Activated CD4-positive, CD25-positive, alpha-beta regulatory T cell (primary cell): Measurements from ENCODE around the gene CD3G.
A peak's percentile ranks its signal among the peaks of the same experiment; 100 is the strongest.
"Not testable (repeated sequence)": the region's sequence is repeated elsewhere in the genome, so short reads cannot be mapped to it uniquely, and the experiment has no call there.

Experiments used
- DNase-seq, 4 experiments: peaks; one replicate each; lab custom pipeline; 2025; lab: John Stamatoyannopoulos, UW

The CD3G gene

DNA sequence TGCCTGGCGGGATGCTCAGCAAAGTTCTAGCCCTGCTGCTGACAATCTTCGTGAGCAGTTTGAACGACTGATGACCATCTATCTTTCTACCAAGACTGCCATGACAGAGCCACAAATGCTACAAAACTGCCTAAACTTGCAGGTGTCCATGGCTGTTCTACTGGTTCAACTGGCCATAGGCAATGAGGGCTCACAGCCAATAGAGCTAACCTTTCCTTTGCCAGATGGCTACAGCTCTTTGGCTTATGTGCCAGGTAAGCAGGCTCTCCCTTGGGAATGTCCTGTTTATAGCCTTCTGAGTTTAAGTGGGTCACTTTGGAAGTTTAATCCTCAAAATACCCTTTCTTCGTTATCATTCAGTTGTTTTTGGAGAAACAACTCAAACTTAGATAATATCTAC, 35.4 kb downstream of the CD3G start:
- no peak for DNase-seq

DNA sequence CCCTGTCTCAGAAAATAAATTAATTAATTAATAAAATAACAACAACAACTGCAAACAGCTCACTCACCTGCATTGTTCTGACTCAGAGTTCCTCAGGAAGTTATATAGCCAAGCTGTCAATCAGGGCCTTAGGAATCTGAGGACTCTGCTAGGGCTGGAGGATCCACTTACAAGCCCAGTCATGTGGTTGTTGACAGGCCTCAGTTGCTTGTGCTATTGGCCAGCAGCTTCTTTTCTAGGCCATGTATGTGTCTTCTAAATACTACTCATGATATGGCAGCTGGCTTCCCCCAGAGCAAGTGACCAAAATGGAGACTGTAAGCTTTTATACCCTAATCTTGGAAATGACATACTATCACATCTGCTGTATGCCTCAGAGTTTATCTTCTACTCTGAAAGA, 36.4 kb downstream of the CD3G start:
- DNase-seq: no peak

DNA sequence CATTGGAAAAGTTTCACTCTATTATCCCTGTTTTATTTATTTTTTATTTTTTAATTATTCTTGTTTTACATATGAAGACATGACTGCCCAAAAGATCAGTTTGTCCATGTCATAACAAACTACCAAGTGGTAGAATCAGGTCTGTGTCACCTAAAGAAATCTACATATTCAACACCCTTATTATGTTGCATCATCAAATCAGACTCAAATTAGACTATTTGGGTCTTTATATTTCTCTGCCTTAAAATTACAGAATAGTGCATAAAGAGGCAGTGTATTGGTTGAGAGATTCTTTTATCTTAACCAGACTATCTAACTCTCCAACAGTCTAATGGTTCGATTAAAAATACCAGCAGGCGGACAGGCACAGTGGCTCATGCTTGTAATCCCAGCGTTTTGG, 38.8 kb downstream of the CD3G start:
- DNase-seq: no peak

DNA sequence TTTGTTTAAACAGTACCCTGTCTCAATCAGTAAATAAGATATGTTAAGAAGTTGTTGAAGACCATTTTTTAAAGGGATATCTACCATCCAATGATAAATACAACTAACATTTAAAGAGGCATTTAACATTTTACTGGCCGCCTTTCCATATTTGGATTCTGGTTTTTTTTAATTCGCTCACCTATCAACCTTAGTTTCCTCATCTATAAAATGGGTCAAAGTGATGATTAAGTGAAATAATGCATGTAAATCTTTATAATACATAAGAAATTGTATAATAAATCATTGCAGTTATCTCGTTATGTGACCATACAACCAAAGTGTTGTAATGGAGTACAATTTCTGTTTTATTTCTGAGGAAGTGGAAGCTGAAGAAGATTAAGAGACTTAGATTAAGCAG, 39.5 kb downstream of the CD3G start:
- no peak for DNase-seq

DNA sequence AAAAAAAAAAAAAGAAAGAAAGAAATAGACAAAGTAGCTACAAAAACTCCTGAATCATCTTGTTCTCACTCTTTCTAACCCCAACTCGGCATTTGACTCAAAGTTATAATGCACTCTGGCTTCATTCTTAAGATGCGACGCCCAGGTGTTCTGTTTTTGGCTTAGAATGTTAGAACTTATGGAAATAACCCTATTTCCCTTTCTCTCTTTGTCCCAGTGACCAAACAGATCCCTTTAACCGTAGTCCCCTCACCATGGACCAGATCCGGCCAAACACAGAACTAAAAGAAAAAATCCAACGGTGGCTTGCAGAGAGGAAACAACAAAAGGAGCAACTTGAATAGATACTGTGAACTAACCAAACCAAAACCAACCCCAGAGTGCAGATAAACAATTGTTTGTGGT, 52.0 kb downstream of the CD3G start:
- no peak for DNase-seq

DNA sequence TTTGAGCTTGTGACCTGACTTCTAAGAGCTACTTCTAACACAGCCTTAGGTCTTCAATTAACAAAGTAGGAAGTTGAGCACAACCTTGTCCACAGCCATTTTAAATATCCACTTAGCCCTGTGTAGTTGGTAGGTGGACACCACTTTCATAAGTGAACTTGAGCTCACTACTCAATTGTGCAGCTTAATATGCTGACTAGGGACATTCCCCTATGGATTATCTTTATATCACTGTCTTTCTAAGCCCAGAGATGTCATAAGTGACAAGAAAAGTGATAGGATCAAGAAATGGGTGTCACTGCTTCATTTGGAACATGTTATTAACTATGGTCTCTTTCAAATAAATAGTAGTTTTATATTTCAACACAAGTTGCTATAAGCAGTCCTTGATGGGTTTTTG, 53.3 kb downstream of the CD3G start:
- no peak for DNase-seq

DNA sequence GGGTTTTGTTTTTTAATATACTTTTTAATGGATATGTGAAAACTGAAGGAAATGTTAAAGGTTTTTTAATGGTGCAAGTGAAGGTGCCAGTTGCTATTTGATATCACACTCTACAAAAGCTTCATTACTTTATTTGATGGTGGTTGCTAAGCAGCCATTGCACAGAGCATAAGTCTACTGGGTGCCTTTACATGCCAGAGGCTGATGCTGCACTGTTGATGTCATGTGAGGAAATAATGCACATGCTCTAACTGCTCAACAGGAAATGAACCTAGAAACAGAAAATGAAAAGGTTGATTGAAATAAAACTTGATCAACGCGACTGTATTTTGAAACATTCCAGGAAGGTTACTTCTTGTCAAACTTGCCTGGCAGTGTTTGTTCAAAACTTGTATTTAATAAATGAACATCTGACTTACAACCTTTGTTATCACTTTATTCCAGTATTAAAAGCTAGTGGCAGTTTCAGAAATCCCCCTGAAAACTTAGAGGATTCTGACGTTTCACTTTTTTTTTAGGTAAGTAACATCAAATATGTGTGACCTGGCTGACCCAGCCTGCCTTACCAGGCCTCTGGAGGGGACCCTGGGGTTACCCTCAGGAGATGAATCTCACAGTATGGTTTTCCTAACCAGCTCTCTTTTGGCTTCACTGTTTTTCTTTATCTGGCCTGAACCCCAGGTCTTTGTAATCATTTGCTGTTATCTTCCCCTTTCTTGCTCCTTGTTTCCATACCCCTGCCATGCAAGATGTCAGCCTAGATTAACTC, 54.8 kb downstream of the CD3G start:
- peak in 2 of 4 experiments; percentile 23 to 24 for DNase-seq

DNA sequence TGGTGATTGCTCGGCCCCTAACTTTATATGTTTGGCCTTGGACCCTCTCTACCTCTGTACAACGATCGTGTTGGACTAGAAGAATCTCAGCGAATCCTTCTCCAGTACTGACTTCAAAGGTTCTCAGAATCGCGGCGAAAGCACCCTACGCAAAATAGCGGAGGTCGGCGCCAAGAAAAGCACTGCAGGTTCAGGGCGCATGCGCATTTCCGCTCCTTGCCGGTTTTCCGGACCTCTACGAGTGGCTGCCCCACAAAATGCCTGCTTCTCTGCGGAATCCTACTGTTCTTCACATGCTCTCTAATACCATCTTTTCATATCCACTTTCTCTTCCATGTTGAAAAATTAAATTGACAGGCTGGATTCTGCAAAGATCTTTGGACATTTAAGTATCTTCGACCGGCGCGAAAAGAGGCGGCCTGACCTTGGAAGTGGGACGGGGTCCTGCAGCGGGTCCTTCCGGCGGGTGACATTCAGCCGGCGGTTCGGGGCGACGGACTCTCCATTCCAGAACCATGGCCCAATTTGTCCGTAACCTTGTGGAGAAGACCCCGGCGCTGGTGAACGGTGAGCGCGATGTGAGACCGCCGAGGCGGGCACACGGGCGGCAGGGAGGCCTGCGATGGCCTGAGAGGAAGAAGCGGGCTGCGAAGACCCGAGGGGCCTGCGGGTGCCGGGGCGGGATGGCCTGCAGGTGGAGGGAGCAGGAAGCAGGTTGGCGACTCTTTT, 57.2 kb downstream of the CD3G start, which contains the start of gene ATP5MG:
TSS of gene ATP5MG (plus strand) at position 456 of the 729 bp plus-strand sequence. CDS start at position 516, 60 bp downstream.
- DNase-seq: peak; percentile 83 to 87 (median 84)

DNA sequence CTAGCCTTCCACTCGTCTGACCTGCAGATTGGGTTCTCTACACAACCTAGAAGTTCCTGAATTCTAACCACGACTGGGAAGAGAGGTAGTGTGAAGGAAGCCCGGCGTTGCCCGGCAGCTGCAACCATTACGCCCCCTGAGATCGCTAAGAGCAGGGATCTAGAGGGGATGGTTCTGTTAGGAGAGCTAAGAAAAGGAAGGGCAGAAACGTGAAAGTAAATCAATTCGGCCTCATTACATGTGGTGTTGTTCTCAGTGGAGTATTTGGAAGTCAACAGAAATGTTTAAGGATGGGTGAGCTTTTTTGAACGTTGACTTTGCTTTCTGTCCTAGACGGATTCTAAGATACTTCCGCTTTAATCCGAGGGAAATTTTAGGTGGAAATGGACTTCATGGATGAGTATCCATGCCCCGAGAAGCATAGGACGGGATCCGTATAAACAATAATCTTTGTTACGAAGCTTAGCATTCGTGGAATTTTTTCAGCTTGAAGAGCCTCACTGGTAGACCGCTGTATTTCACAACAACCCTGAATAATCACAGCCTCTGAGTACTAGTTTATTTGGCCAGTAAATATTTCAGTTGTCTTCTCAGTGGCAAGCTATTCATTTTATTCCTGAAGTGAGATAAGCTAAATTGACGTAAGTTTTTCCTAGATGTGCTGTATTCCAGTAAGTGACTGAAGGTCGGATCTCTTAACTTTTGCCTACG, 57.9 kb downstream of the CD3G start:
- DNase-seq: no peak

DNA sequence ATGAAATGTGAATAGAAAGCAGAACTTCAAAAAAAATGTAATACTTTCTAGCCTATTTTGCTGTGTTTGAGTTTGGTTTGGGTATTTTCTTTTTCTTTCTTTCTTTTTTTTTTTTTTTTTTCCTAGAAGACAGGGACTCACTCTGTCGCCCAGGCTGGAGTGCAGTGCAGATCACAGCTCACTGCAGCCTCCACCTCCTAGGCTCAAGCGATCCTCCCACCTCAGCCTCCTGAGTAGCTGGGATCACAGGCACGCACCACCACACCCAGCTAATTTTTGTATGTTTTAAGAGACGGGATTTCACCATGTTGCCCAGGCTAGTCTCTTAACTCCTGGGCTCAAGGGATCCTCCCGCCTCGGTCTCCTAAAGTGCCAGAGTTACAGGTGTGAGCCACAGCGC, 58.5 kb downstream of the CD3G start:
- DNase-seq: not testable (repeated sequence)
